Measurements from ENCODE around the gene FBLN1.
A peak's percentile ranks its signal among the peaks of the same experiment; 100 is the strongest.

The FBLN1 gene

DNA sequence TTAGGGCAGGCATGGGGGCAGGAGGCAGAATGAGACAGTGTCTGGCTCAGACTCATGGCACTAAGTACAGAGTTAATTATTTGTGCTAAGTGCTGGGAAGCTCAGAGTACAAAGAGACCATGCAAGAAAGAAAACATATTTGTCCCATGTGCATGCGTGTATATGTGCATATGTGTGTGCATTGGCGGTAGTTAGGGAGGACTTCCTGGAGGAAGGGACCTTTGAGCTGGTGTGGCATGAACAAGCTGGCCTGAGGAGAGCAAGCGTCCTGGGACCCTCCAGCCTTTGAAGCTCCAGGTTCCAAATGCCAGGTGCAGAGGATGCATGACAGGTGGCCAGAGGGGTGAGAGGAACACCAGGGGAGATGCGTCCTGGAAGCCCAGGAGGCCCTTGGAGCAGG lies 6.1 kb downstream of the FBLN1 start:
- Histone ChIP-seq H2AK5ac (ENCODE audit: low read length) (no peak overlapping the region), H3K14ac (ENCODE audit: low read length) (no peak overlapping the region), H4K8ac (ENCODE audit: low read depth, low read length) (no peak overlapping the region), H3K4me2 (ENCODE audit: low read length) (peak overlapping the region; percentile 35), H3K18ac (ENCODE audit: low read length) (no peak overlapping the region), H2BK120ac (ENCODE audit: insufficient read depth, low read length, poor library complexity) (no peak overlapping the region), H3K79me2 (ENCODE audit: control insufficient read depth, insufficient read depth, low read length, poor library complexity) (peaks cover 71% of the 10 kb centered on the region), H3K23ac (ENCODE audit: low read length) (peak overlapping the region; percentile 37), H2BK5ac (ENCODE audit: low read depth, low read length, poor library complexity) (no peak overlapping the region), H2AFZ (ENCODE audit: insufficient read depth, low read length, poor library complexity) (no peak overlapping the region), H3K4me1 (ENCODE audit: control insufficient read depth in 1 of 2, insufficient read depth in 2 of 2, low read length in 2 of 2) (peaks cover 40 to 43% of the 10 kb centered on the region in 2 experiments), H3K4ac (ENCODE audit: low read depth, low read length) (peak overlapping the region; percentile 86), H3K4me3 (ENCODE audit: low read depth, low read length) (peak overlapping the region; percentile 13), H3K27me3 (ENCODE audit: insufficient read depth, low read length) (no peaks in the 10 kb centered on the region), H3K9ac (ENCODE audit: low read length) (no peak overlapping the region), H4K12ac (ENCODE audit: low read depth, low read length) (no peak overlapping the region), H4K91ac (ENCODE audit: low read depth, low read length) (no peak overlapping the region), H3K27ac (ENCODE audit: low read depth, low read length) (no peak overlapping the region), H3K9me3 (ENCODE audit: insufficient read depth, low read depth, low read length) (no peaks in the 10 kb centered on the region), H3K36me3 (ENCODE audit: control insufficient read depth in 1 of 2, insufficient read depth in 2 of 2, low read length in 2 of 2) (peaks cover 50 to 54% of the 10 kb centered on the region in 2 experiments), H2BK12ac (ENCODE audit: low read length) (no peak overlapping the region), H3K79me1 (ENCODE audit: low read length) (peaks cover 22% of the 10 kb centered on the region)
- DNase-seq = no peak
- no CpG with 5 or more reads among the region's 4 CpGs for WGBS (ENCODE audit: extremely low coverage, insufficient coverage, insufficient read length)

DNA sequence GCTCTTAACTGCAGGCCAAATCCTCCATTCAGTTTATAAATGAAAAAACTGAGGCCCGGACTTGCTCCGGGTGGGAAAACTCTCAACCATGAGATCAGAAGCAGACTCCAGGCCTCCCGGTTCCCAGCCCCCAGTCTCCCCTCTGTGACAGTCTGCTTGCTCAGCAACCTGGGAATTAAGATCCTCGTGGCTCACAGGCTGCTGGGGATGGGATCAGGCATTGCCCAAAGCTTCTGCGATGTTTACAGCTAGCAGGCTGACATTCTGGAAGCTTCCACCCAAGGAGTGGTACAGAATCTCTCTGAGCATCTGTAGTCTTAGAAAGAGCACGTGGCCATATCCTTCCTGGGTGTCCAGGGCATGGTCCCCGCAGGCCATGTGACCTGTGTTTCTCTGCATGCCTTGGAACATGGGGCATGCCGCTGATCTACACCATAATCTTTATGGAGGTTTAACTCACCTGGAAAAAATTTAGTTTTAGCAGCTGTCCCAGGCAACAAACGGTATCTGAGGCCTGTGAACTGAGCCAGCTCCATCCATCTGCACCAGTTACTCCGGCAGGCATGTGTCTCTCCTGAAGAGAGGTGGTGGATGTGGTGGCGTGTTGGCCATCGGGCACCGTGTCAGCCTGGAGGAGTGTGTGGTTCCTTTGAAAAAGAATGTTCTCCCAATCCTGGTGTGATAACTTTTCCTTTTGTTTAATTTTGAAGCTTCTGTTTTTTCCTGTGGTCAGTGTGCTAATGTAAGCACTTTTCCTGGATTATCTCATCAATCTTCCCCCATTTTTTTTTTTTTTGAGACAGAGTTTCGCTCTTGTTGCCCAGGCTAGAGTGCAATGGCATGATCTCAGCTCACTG lies 7.9 kb downstream of the FBLN1 start:
- no peak overlapping the region for H2AFZ ChIP-seq (ENCODE audit: insufficient read depth, low read length, poor library complexity)
- no peak overlapping the region for H4K91ac ChIP-seq (ENCODE audit: low read depth, low read length)
- peaks cover 52 to 57% of the 10 kb centered on the region in 2 experiments for H3K4me1 ChIP-seq (ENCODE audit: control insufficient read depth in 1 of 2, insufficient read depth in 2 of 2, low read length in 2 of 2)
- no peak overlapping the region for H4K12ac ChIP-seq (ENCODE audit: low read depth, low read length)
- no peak overlapping the region for H3K14ac ChIP-seq (ENCODE audit: low read length)
- H3K9me3 ChIP-seq (ENCODE audit: insufficient read depth, low read depth, low read length) = no peaks in the 10 kb centered on the region
- H2AK5ac ChIP-seq (ENCODE audit: low read length) = no peak overlapping the region
- peak; percentile 88 to 90 for DNase-seq
- no peak overlapping the region for H3K27ac ChIP-seq (ENCODE audit: low read depth, low read length)
- H2BK5ac ChIP-seq (ENCODE audit: low read depth, low read length, poor library complexity) = peak overlapping the region; percentile 24
- H3K9ac ChIP-seq (ENCODE audit: low read length) = no peak overlapping the region
- no peak overlapping the region for H3K18ac ChIP-seq (ENCODE audit: low read length)
- peaks cover 16% of the 10 kb centered on the region for H3K79me1 ChIP-seq (ENCODE audit: low read length)
- H3K36me3 ChIP-seq (ENCODE audit: control insufficient read depth in 1 of 2, insufficient read depth in 2 of 2, low read length in 2 of 2) = peaks cover 64 to 70% of the 10 kb centered on the region in 2 experiments
- WGBS (ENCODE audit: extremely low coverage, insufficient coverage, insufficient read length) = no CpG with 5 or more reads among the region's 14 CpGs
- H3K79me2 ChIP-seq (ENCODE audit: control insufficient read depth, insufficient read depth, low read length, poor library complexity) = peaks cover 69% of the 10 kb centered on the region
- H2BK12ac ChIP-seq (ENCODE audit: low read length) = no peak overlapping the region
- H2BK120ac ChIP-seq (ENCODE audit: insufficient read depth, low read length, poor library complexity) = no peak overlapping the region
- peak overlapping the region; percentile 71 for H3K4ac ChIP-seq (ENCODE audit: low read depth, low read length)
- no peaks in the 10 kb centered on the region for H3K27me3 ChIP-seq (ENCODE audit: insufficient read depth, low read length)
- H3K23ac ChIP-seq (ENCODE audit: low read length) = no peak overlapping the region
- no peak overlapping the region for H3K4me3 ChIP-seq (ENCODE audit: low read depth, low read length)
- no peak overlapping the region for H4K8ac ChIP-seq (ENCODE audit: low read depth, low read length)
- peak overlapping the region; percentile 26 for H3K4me2 ChIP-seq (ENCODE audit: low read length)

DNA sequence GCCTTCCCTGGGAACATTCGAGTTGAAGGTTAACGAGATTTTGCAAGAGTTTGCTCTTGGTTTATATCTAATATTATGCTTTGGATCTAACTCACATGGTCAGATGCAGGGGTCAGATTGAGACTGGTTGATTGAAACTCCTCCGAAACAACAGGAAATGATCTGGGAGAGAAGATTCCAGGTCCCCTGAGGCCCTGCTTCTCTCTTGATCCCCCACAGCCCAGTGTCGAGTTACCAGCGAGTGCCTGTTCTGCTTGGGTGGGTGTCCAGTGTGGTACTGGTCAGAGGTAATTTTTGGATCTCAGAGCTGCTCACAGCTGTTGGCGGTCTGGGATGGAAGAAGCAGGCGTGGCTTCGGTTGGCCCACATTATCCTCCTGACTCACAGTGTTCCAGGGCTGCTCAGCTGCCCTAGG lies 9.2 kb downstream of the FBLN1 start:
- no peak overlapping the region for H3K4me3 ChIP-seq (ENCODE audit: low read depth, low read length)
- peaks cover 67% of the 10 kb centered on the region for H3K79me2 ChIP-seq (ENCODE audit: control insufficient read depth, insufficient read depth, low read length, poor library complexity)
- DNase-seq = peak in 1 of 2 donors; percentile 43
- no peak overlapping the region for H2AK5ac ChIP-seq (ENCODE audit: low read length)
- no peak overlapping the region for H4K8ac ChIP-seq (ENCODE audit: low read depth, low read length)
- no peak overlapping the region for H3K14ac ChIP-seq (ENCODE audit: low read length)
- peaks cover 25% of the 10 kb centered on the region for H3K79me1 ChIP-seq (ENCODE audit: low read length)
- H3K27ac ChIP-seq (ENCODE audit: low read depth, low read length) = peak overlapping the region; percentile 34
- WGBS (ENCODE audit: extremely low coverage, insufficient coverage, insufficient read length) = no CpG with 5 or more reads among the region's 8 CpGs
- no peaks in the 10 kb centered on the region for H3K9me3 ChIP-seq (ENCODE audit: insufficient read depth, low read depth, low read length)
- no peak overlapping the region for H2AFZ ChIP-seq (ENCODE audit: insufficient read depth, low read length, poor library complexity)
- no peak overlapping the region for H4K91ac ChIP-seq (ENCODE audit: low read depth, low read length)
- no peak overlapping the region for H4K12ac ChIP-seq (ENCODE audit: low read depth, low read length)
- no peak overlapping the region for H3K4me2 ChIP-seq (ENCODE audit: low read length)
- H2BK12ac ChIP-seq (ENCODE audit: low read length) = no peak overlapping the region
- H3K9ac ChIP-seq (ENCODE audit: low read length) = no peak overlapping the region
- H2BK120ac ChIP-seq (ENCODE audit: insufficient read depth, low read length, poor library complexity) = no peak overlapping the region
- no peak overlapping the region for H3K23ac ChIP-seq (ENCODE audit: low read length)
- H2BK5ac ChIP-seq (ENCODE audit: low read depth, low read length, poor library complexity) = no peak overlapping the region
- H3K36me3 ChIP-seq (ENCODE audit: control insufficient read depth in 1 of 2, insufficient read depth in 2 of 2, low read length in 2 of 2) = peaks cover 65 to 69% of the 10 kb centered on the region in 2 experiments
- H3K4ac ChIP-seq (ENCODE audit: low read depth, low read length) = peak overlapping the region; percentile 87
- no peaks in the 10 kb centered on the region for H3K27me3 ChIP-seq (ENCODE audit: insufficient read depth, low read length)
- H3K4me1 ChIP-seq (ENCODE audit: control insufficient read depth in 1 of 2, insufficient read depth in 2 of 2, low read length in 2 of 2) = peaks cover 58 to 62% of the 10 kb centered on the region in 2 experiments
- H3K18ac ChIP-seq (ENCODE audit: low read length) = no peak overlapping the region

DNA sequence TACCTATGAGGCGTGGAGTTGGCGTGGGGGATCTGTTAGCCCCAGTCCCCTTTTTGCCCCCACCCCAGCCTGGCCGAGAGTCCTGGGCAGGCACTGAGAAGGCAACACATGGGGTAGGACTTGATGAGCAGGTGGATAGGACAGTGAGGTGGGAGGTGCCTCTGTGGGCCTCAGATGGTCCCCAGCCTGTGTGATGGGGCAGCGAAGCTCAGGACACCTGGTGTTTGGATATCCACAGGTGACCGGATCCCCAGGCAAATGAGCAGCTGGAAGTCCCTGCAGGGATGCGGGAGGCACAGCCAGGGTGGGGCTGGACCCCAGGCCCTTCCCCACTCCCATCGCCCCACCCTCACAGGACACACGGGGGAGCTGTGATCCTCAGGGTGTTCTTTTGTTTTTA lies 9.7 kb downstream of the FBLN1 start:
- H3K9ac ChIP-seq (ENCODE audit: low read length) = no peak overlapping the region
- no peak overlapping the region for H3K14ac ChIP-seq (ENCODE audit: low read length)
- H2AK5ac ChIP-seq (ENCODE audit: low read length) = no peak overlapping the region
- no peak overlapping the region for H2BK12ac ChIP-seq (ENCODE audit: low read length)
- no peak for DNase-seq
- no peaks in the 10 kb centered on the region for H3K27me3 ChIP-seq (ENCODE audit: insufficient read depth, low read length)
- H3K36me3 ChIP-seq (ENCODE audit: control insufficient read depth in 1 of 2, insufficient read depth in 2 of 2, low read length in 2 of 2) = peaks cover 66 to 69% of the 10 kb centered on the region in 2 experiments
- H3K79me1 ChIP-seq (ENCODE audit: low read length) = peaks cover 26% of the 10 kb centered on the region
- H3K9me3 ChIP-seq (ENCODE audit: insufficient read depth, low read depth, low read length) = no peaks in the 10 kb centered on the region
- no peak overlapping the region for H2BK120ac ChIP-seq (ENCODE audit: insufficient read depth, low read length, poor library complexity)
- WGBS (ENCODE audit: extremely low coverage, insufficient coverage, insufficient read length) = no CpG with 5 or more reads among the region's 8 CpGs
- H3K4me3 ChIP-seq (ENCODE audit: low read depth, low read length) = no peak overlapping the region
- H4K91ac ChIP-seq (ENCODE audit: low read depth, low read length) = no peak overlapping the region
- H3K4me2 ChIP-seq (ENCODE audit: low read length) = no peak overlapping the region
- no peak overlapping the region for H3K18ac ChIP-seq (ENCODE audit: low read length)
- H3K27ac ChIP-seq (ENCODE audit: low read depth, low read length) = no peak overlapping the region
- H4K8ac ChIP-seq (ENCODE audit: low read depth, low read length) = no peak overlapping the region
- no peak overlapping the region for H2AFZ ChIP-seq (ENCODE audit: insufficient read depth, low read length, poor library complexity)
- H3K79me2 ChIP-seq (ENCODE audit: control insufficient read depth, insufficient read depth, low read length, poor library complexity) = peaks cover 67% of the 10 kb centered on the region
- no peak overlapping the region for H4K12ac ChIP-seq (ENCODE audit: low read depth, low read length)
- H3K4ac ChIP-seq (ENCODE audit: low read depth, low read length) = peak overlapping the region; percentile 87
- no peak overlapping the region for H3K23ac ChIP-seq (ENCODE audit: low read length)
- peaks cover 60 to 65% of the 10 kb centered on the region in 2 experiments for H3K4me1 ChIP-seq (ENCODE audit: control insufficient read depth in 1 of 2, insufficient read depth in 2 of 2, low read length in 2 of 2)
- no peak overlapping the region for H2BK5ac ChIP-seq (ENCODE audit: low read depth, low read length, poor library complexity)

Data from trophoblast cell (in vitro differentiated cells and primary cell).